Measurements from ENCODE around the gene PPARGC1A. TPM values are rescaled to one million over a fixed set of nuclear protein-coding genes. Genes with fewer than 3 reads are reported as not detected.
A peak's percentile ranks its signal among the peaks of the same experiment; 100 is the strongest.

Gene PPARGC1A
- total RNA-seq, 1 donor from 2014 or later: 13.4 TPM

GRCh38 chr4:23903859-23904438 is 14.1 kb upstream of the PPARGC1A start:
- Mint-ChIP-seq H3K27me3 (ENCODE audit: unreplicated experiment) (no peaks in the 10 kb centered on the region), H3K27ac (ENCODE audit: unreplicated experiment) (peak overlapping the region; percentile 40), H3K4me3 (ENCODE audit: unreplicated experiment) (no peak overlapping the region), H3K9me3 (ENCODE audit: unreplicated experiment) (no peaks in the 10 kb centered on the region), H3K36me3 (ENCODE audit: unreplicated experiment) (no peaks in the 10 kb centered on the region), H3K4me1 (ENCODE audit: low read depth, unreplicated experiment) (peaks cover 15% of the 10 kb centered on the region)
- no peak for TF ChIP-seq CTCF (IDR thresholded peaks at IDR 0.05; ENCODE audit: partially characterized antibody, unreplicated experiment)
- peak; percentile 43 for DNase-seq

- TF ChIP-seq CTCF (IDR thresholded peaks at IDR 0.05; ENCODE audit: partially characterized antibody, unreplicated experiment): peak; percentile 54
Observed at GRCh38 chr4:23902222-23902804, 12.5 kb upstream of the PPARGC1A start.

DNA sequence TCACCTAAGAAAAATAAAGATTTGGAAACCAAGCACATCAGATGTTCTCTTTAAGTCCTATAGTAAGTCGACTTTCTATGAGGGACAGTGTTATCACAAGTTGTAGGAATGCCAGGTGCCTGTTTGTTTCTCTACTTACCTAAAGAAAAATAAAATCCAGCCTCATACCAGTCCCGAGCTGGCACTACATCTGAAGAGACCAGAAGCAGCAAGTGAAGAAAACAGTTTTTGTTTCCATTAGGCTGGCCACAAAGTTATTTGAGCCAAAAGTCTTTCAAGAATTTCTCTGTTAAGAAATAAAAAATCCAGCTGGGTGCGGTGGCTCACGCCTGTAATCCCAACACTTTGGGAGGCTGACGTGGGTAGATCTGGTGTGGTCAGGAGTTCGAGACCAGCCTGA is 10.8 kb upstream of the PPARGC1A start:
- H3K4me1 Mint-ChIP-seq (ENCODE audit: low read depth, unreplicated experiment): peaks cover 15% of the 10 kb centered on the region
- TF ChIP-seq CTCF (IDR thresholded peaks at IDR 0.05; ENCODE audit: partially characterized antibody, unreplicated experiment): no peak
- no peak overlapping the region for H3K27ac Mint-ChIP-seq (ENCODE audit: unreplicated experiment)
- H3K36me3 Mint-ChIP-seq (ENCODE audit: unreplicated experiment): no peaks in the 10 kb centered on the region
- DNase-seq: no peak
- no peak overlapping the region for H3K4me3 Mint-ChIP-seq (ENCODE audit: unreplicated experiment)
- H3K27me3 Mint-ChIP-seq (ENCODE audit: unreplicated experiment): no peaks in the 10 kb centered on the region
- H3K9me3 Mint-ChIP-seq (ENCODE audit: unreplicated experiment): no peaks in the 10 kb centered on the region

More at GRCh38 chr4:23902222-23902804, 12.5 kb upstream of the PPARGC1A start:
- Mint-ChIP-seq H3K4me1 (ENCODE audit: low read depth, unreplicated experiment) (peaks cover 15% of the 10 kb centered on the region), H3K27me3 (ENCODE audit: unreplicated experiment) (no peaks in the 10 kb centered on the region), H3K27ac (ENCODE audit: unreplicated experiment) (no peak overlapping the region), H3K4me3 (ENCODE audit: unreplicated experiment) (no peak overlapping the region), H3K9me3 (ENCODE audit: unreplicated experiment) (no peaks in the 10 kb centered on the region), H3K36me3 (ENCODE audit: unreplicated experiment) (no peaks in the 10 kb centered on the region)
- no peak for DNase-seq

DNA sequence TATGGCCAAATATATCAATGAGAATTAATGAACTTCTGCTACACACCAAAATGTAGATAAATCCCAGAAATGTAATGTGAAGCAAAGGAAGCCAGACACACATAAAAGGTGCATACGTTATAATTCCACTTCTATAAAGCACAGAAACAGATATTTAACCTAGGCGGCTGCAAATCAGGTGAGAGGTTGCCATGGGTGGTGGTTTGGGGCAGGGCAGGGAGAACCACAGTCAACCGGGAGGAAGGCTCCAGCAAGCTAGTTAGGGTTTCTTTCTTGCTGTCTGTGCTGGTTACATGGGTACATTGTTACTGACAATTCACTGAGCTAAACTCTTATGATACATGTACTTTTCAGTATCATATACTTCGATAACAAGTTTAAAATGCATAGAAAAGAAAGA is 9.7 kb upstream of the PPARGC1A start:
- no peaks in the 10 kb centered on the region for H3K36me3 Mint-ChIP-seq (ENCODE audit: unreplicated experiment)
- no peak overlapping the region for H3K27ac Mint-ChIP-seq (ENCODE audit: unreplicated experiment)
- no peak for DNase-seq
- peaks cover 10% of the 10 kb centered on the region for H3K4me1 Mint-ChIP-seq (ENCODE audit: low read depth, unreplicated experiment)
- H3K4me3 Mint-ChIP-seq (ENCODE audit: unreplicated experiment): no peak overlapping the region
- no peak for TF ChIP-seq CTCF (IDR thresholded peaks at IDR 0.05; ENCODE audit: partially characterized antibody, unreplicated experiment)
- H3K9me3 Mint-ChIP-seq (ENCODE audit: unreplicated experiment): no peaks in the 10 kb centered on the region
- no peaks in the 10 kb centered on the region for H3K27me3 Mint-ChIP-seq (ENCODE audit: unreplicated experiment)

GRCh38 chr4:23897564-23898109 is 7.8 kb upstream of the PPARGC1A start:
- no peaks in the 10 kb centered on the region for H3K36me3 Mint-ChIP-seq (ENCODE audit: unreplicated experiment)
- no peak for TF ChIP-seq CTCF (IDR thresholded peaks at IDR 0.05; ENCODE audit: partially characterized antibody, unreplicated experiment)
- H3K9me3 Mint-ChIP-seq (ENCODE audit: unreplicated experiment): no peaks in the 10 kb centered on the region
- no peak overlapping the region for H3K27ac Mint-ChIP-seq (ENCODE audit: unreplicated experiment)
- DNase-seq: no peak
- H3K4me1 Mint-ChIP-seq (ENCODE audit: low read depth, unreplicated experiment): no peaks in the 10 kb centered on the region
- no peak overlapping the region for H3K4me3 Mint-ChIP-seq (ENCODE audit: unreplicated experiment)
- no peaks in the 10 kb centered on the region for H3K27me3 Mint-ChIP-seq (ENCODE audit: unreplicated experiment)
